Esophagus squamous epithelium (tissue), 5 donors: ENCODE data around the gene PRPH2. TPM values are rescaled to one million over a fixed set of nuclear protein-coding genes. Genes with fewer than 3 reads are reported as not detected.
"Not testable (repeated sequence)": the region's sequence is repeated elsewhere in the genome, so short reads cannot be mapped to it uniquely, and the experiment has no call there.

Experiments used
- DNase-seq: peaks from one replicate; lab custom pipeline; 2025; lab: John Stamatoyannopoulos, UW
- H3K27ac ChIP-seq, 4 donors: fragments of 200-600 bp; sonication (generic); one replicate each; pipeline ENCODE4 v1.5.1; 2016 to 2019; ENCODE audit warnings: mild to moderate bottlenecking in 1 of 4
- H3K27me3 ChIP-seq, 4 donors: fragments of 200-600 bp; sonication (generic); 1 replicate in 3 of 4; 2 replicates in 1 of 4; pipeline versions ENCODE4 v1.5.1 to v1.6.0; 2017 to 2021; ENCODE audit warnings: antibody characterized with exemption in 1 of 4
- H3K36me3 ChIP-seq, 3 donors: fragments of 200-600 bp; sonication (generic); one replicate each; pipeline ENCODE4 v1.5.1; 2016 to 2019
- H3K4me1 ChIP-seq, 3 donors: fragments of 200-600 bp; sonication (generic); one replicate each; pipeline ENCODE4 v1.5.1; 2017 to 2019
- H3K4me3 ChIP-seq, 4 donors: fragments of 200-600 bp; sonication (generic); 1 replicate in 3 of 4; 2 replicates in 1 of 4; pipeline ENCODE4 v1.5.1; 2016 to 2019; ENCODE audit warnings: mild to moderate bottlenecking in 2 of 4, moderate library complexity in 1 of 4
- H3K9me3 ChIP-seq, 3 donors: fragments of 200-600 bp; sonication (generic); one replicate each; pipeline ENCODE4 v1.5.1; 2016 to 2019
- CTCF ChIP-seq, 6 experiments: fragments of 450-650 bp in 4 of 6; fragments of 200-600 bp in 2 of 6; sonication (generic) in 2 of 6; IDR thresholded peaks; one replicate each; pipeline ENCODE4 v1.5.1; 2016 to 2019; ENCODE audit warnings: antibody characterized with exemption in 6 of 6, mild to moderate bottlenecking in 4 of 6, moderate library complexity in 4 of 6
- POLR2A ChIP-seq, 4 donors: fragments of 450-650 bp; IDR thresholded peaks; one replicate each; pipeline ENCODE4 v1.6.1; 2017; ENCODE audit warnings: antibody characterized with exemption in 4 of 4, mild to moderate bottlenecking in 4 of 4, moderate library complexity in 3 of 4
- WGBS, 2 donors: methylation state at CpG; one replicate each; pipeline ENCODE4 v1.1.5; 2018; 5-methylcytosine and 5-hydroxymethylcytosine counted together
- intact Hi-C: fragments of 100-400 bp; cut with DNase I; formaldehyde crosslinking; loops from one replicate; pipeline ENCODE4 v1.15.0; 2022
- total RNA-seq, 4 donors: library from RNA; depleted of rRNA; stranded (reverse); fragments of >200 nt; gene quantifications; one replicate each; pipeline ENCODE4 v1.1.0, GENCODE V29; 2016
- donor health status: DM: yes; HTN: yes; CAD: no.

The PRPH2 gene
- total RNA-seq, 4 donors from 2014 or later, result 0.94 to 1.3 TPM; not detected in 2

GRCh38 chr6:42709871-42710270 lies 12.5 kb downstream of the PRPH2 start:
- TF ChIP-seq POLR2A (IDR thresholded peaks at IDR 0.05) (no peak), CTCF (IDR thresholded peaks at IDR 0.05) (no peak)
- no peaks in the 10 kb centered on the region for H3K27me3 ChIP-seq
- H3K9me3 ChIP-seq, result peaks cover 0 to 12% (median 0%) of the 10 kb centered on the region in 3 donors
- no peak overlapping the region for H3K4me3 ChIP-seq
- intact Hi-C loops, result no loop called here
- DNase-seq, result no peak
- H3K36me3 ChIP-seq, result no peaks in the 10 kb centered on the region
- H3K27ac ChIP-seq, result no peak overlapping the region
- WGBS, 2 donors, result 85% methylated on average over 4 of the region's 6 CpGs; no CpG with 5 or more reads in 1 of the 2 donors
- H3K4me1 ChIP-seq, result peaks cover 0 to 5% (median 0%) of the 10 kb centered on the region in 3 donors

GRCh38 chr6:42708096-42708495 lies 14.3 kb downstream of the PRPH2 start:
- H3K4me1 ChIP-seq, result peaks cover 0 to 6% (median 0%) of the 10 kb centered on the region in 3 donors
- TF ChIP-seq POLR2A (IDR thresholded peaks at IDR 0.05) (no peak), CTCF (IDR thresholded peaks at IDR 0.05) (no peak)
- H3K4me3 ChIP-seq, result no peak overlapping the region
- H3K36me3 ChIP-seq, result no peaks in the 10 kb centered on the region
- H3K9me3 ChIP-seq, result peaks cover 0 to 12% (median 0%) of the 10 kb centered on the region in 3 donors
- no peak for DNase-seq
- H3K27ac ChIP-seq, result no peak overlapping the region
- H3K27me3 ChIP-seq, result no peaks in the 10 kb centered on the region
- 83% methylated on average over 1 of the region's 11 CpGs; no CpG with 5 or more reads in 1 of the 2 donors for WGBS, 2 donors
- intact Hi-C loops, result no loop called here

GRCh38 chr6:42707595-42707994 lies 14.8 kb downstream of the PRPH2 start:
- no peak for DNase-seq
- 72 to 76% methylated on average over 7 of the region's 7 CpGs for WGBS, 2 donors
- no peak for TF ChIP-seq CTCF (IDR thresholded peaks at IDR 0.05)
- no peak for TF ChIP-seq POLR2A (IDR thresholded peaks at IDR 0.05)
- no peaks in the 10 kb centered on the region for H3K27me3 ChIP-seq
- intact Hi-C loops, result no loop called here
- no peak overlapping the region for H3K4me3 ChIP-seq
- H3K9me3 ChIP-seq, result peaks cover 0 to 12% (median 0%) of the 10 kb centered on the region in 3 donors
- H3K36me3 ChIP-seq, result no peaks in the 10 kb centered on the region
- peaks cover 0 to 6% (median 0%) of the 10 kb centered on the region in 3 donors for H3K4me1 ChIP-seq
- H3K27ac ChIP-seq, result no peak overlapping the region

GRCh38 chr6:42704937-42705374 lies 17.4 kb downstream of the PRPH2 start:
- H3K4me3 ChIP-seq, result no peak overlapping the region
- H3K27ac ChIP-seq, result no peak overlapping the region
- no peaks in the 10 kb centered on the region for H3K36me3 ChIP-seq
- peaks cover 0 to 6% (median 0%) of the 10 kb centered on the region in 3 donors for H3K4me1 ChIP-seq
- 61 to 70% methylated on average over 3 to 4 of the region's 4 CpGs for WGBS, 2 donors
- intact Hi-C loops, result no loop called here
- DNase-seq, result no peak
- H3K9me3 ChIP-seq, result no peaks in the 10 kb centered on the region
- H3K27me3 ChIP-seq, result no peaks in the 10 kb centered on the region
- TF ChIP-seq POLR2A (IDR thresholded peaks at IDR 0.05), result no peak
- no peak for TF ChIP-seq CTCF (IDR thresholded peaks at IDR 0.05)

GRCh38 chr6:42704251-42704936 lies 18.0 kb downstream of the PRPH2 start:
- no peak for DNase-seq
- no peak overlapping the region for H3K27ac ChIP-seq
- peak overlapping the region in 2 of 4 donors; percentile 23 to 52 for H3K4me3 ChIP-seq

GRCh38 chr6:42702786-42703185 lies 19.6 kb downstream of the PRPH2 start:
- WGBS, 2 donors, result 94 to 95% methylated on average over 3 of the region's 3 CpGs
- DNase-seq, H3K27ac ChIP-seq, H3K9me3 ChIP-seq, H3K4me1 ChIP-seq, intact Hi-C loops, H3K4me3 ChIP-seq, H3K27me3 ChIP-seq, H3K36me3 ChIP-seq: not testable (repeated sequence)

More at GRCh38 chr6:42704251-42704936, 18.0 kb downstream of the PRPH2 start:
- Histone ChIP-seq H3K4me1 (peaks cover 0 to 6% (median 0%) of the 10 kb centered on the region in 3 donors), H3K27me3 (no peaks in the 10 kb centered on the region), H3K36me3 (no peaks in the 10 kb centered on the region), H3K9me3 (no peaks in the 10 kb centered on the region)
- intact Hi-C loops, result no loop called here
- no peak for TF ChIP-seq CTCF (IDR thresholded peaks at IDR 0.05)
- TF ChIP-seq POLR2A (IDR thresholded peaks at IDR 0.05), result no peak
- WGBS, 2 donors, result 62 to 66% methylated on average over 13 to 24 of the region's 24 CpGs
